ENCODE results near the gene TMEM184B. TPM values are rescaled to one million over a fixed set of nuclear protein-coding genes. Genes with fewer than 3 reads are reported as not detected.

The TMEM184B gene
- total RNA-seq, 1 donor from 2014 or later, result 33.1 TPM

DNA sequence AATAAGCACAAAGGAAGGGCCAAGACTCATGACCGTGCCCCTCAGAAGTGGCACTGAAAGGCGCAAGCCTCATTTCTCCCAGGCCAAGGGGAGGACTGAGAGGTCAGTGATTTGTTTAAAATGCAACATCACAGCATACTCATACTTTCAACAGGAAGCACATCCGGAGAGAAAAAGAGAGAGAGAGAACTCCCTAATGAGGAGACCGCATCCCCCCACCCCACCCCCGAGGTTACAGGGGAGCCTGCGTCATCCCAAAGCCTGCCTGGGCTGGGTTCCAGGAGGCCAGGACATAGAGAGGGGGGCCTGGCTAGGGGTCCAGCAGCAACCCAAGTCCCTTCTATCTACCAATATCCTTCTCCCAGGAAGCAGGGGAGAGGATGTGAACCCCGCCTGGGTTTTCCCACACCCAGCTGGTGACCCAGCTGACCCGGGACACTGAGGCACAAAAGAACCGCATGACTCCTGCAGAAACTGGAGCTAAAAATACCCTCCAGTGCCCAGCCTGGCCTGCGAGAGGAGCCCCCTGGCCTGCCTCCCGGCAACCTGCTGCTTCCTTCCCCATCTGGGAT, 40.7 kb upstream of the TMEM184B start:
- Mint-ChIP-seq H3K4me1 (peaks cover 58% of the 10 kb centered on the region), H3K27me3 (no peaks in the 10 kb centered on the region), H3K4me3 (peak overlapping the region; percentile 92), H3K27ac (peak overlapping the region; percentile 90), H3K9me3 (no peaks in the 10 kb centered on the region), H3K36me3 (ENCODE audit: low read depth) (peaks cover 28% of the 10 kb centered on the region)
- no peak for DNase-seq
- intact Hi-C loops (cut with micrococcal nuclease), result loop anchor here (10.0 kb wide), 1 partner anchor 261 kb away; the partner anchor contains the start of gene DMC1

GRCh38 chr22:38312261-38312800, 39.5 kb upstream of the TMEM184B start:
- Mint-ChIP-seq H3K9me3 (no peaks in the 10 kb centered on the region), H3K4me1 (peaks cover 52% of the 10 kb centered on the region), H3K36me3 (ENCODE audit: low read depth) (peaks cover 28% of the 10 kb centered on the region), H3K27me3 (no peaks in the 10 kb centered on the region), H3K27ac (peak overlapping the region; percentile 25), H3K4me3 (no peak overlapping the region)
- DNase-seq, result no peak
- intact Hi-C loops (cut with micrococcal nuclease), result loop anchor here (10.0 kb wide), 1 partner anchor 262 kb away; the partner anchor contains the start of gene DMC1

DNA sequence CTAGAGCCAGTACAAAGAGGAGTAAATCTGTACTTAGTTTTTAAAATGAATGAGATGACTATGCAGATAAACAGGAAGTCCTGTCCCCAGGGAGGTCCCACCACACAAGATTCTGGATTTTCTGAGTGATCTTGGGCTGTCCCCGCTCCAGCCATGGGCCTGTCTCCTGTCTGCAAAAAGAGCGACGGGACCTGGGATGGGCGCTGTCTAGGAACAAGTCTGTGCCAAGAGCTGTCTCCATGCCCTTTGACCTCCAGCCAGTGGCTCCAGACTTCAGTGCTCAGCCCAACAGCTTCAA, 38.5 kb upstream of the TMEM184B start:
- Mint-ChIP-seq H3K4me1 (peaks cover 56% of the 10 kb centered on the region), H3K27ac (peak overlapping the region; percentile 73), H3K4me3 (no peak overlapping the region), H3K27me3 (no peaks in the 10 kb centered on the region), H3K9me3 (no peaks in the 10 kb centered on the region), H3K36me3 (ENCODE audit: low read depth) (peaks cover 28% of the 10 kb centered on the region)
- DNase-seq, result no peak
- intact Hi-C loops (cut with micrococcal nuclease), result loop anchor here (10.0 kb wide), 1 partner anchor 264 kb away; the partner anchor contains the start of gene DMC1

DNA sequence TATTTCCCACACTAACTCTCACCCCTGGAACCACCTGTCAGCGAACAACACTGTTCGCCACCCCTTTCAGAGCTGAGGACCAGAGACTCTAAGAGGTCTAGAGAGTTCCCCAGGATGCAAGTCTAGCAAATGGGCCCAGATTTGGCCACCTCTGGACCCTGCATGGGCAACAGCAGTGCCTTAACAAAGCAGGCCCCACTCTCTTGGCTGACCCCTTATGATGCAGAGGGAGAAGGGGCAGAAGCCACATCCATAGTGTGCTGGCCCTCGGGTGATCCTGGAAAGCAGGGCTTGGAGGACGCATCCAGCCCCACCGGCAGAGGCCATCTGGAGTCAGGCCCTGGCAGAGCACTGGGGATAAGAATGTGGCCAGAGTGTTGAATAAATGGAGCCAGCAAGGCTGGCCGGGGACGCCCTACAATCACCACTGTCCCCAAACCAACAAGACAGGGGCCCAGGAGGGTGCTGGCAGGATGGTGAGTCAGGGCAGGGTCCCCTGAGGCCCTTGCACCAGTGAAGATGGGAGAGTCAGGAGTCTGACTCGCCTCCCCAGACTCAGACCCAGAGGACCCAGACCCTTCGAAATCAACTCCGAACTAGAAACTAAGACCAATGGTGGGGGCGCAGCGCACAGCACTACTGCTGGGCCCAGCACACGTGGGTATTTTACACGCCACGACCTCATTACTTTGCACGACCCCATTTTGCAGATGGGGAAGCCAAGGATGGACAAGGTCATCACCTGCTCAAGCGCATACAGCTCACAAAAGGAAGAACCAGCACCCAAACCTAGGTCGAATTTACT, 37.9 kb upstream of the TMEM184B start:
- no peak for DNase-seq
- no peaks in the 10 kb centered on the region for H3K27me3 Mint-ChIP-seq
- H3K9me3 Mint-ChIP-seq, result no peaks in the 10 kb centered on the region
- intact Hi-C loops (cut with micrococcal nuclease), result loop anchor here (10.0 kb wide), 1 partner anchor 264 kb away; the partner anchor contains the start of gene DMC1
- peaks cover 57% of the 10 kb centered on the region for H3K4me1 Mint-ChIP-seq
- peak overlapping the region; percentile 72 for H3K27ac Mint-ChIP-seq
- H3K4me3 Mint-ChIP-seq, result no peak overlapping the region
- H3K36me3 Mint-ChIP-seq (ENCODE audit: low read depth), result peaks cover 28% of the 10 kb centered on the region

DNA sequence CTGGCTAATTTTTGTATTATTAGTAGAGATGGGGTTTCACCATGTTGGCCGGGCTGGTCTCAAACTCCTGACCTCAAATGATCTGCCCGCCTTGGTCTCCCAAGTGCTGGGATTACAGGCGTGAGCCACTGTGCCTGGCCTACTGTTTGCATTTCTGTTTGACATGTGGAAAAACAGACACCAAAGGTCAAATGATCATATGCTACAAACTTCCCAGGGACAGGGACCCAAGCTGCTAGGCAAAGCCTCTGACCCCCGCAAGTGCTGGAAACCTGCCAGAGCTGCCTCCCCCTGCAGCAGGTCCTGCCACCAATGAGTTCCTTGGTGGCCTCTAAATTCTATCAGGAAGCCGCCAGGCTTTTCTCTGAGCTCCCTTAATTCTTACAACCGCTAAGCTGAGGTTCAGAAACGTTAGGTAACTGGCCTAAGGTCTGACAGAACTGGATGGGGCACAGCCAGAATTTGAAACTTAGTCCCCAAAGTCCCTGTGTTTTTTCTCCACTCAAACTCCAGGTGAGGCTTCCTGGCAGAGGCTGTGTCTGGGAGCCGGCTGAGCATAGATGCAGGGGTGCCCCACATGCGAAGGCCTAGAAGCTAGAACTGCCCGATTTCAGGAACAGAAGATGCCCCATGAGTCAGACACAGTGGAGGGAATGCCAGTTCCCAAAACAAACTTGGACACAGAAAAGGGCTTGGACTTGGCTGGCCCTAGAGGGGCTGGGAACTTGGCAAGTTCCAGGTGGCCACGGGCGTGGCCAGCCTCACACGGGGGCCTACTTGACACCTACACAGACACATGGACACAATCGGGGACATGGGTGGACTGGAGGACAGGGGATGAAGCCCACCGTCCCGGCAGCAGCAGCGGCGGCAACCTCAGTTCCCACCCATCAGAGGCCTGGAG, 37.1 kb upstream of the TMEM184B start:
- Mint-ChIP-seq H3K36me3 (ENCODE audit: low read depth) (peaks cover 32% of the 10 kb centered on the region), H3K4me3 (no peak overlapping the region), H3K27me3 (no peaks in the 10 kb centered on the region), H3K4me1 (peaks cover 54% of the 10 kb centered on the region), H3K9me3 (no peaks in the 10 kb centered on the region), H3K27ac (no peak overlapping the region)
- DNase-seq, result no peak
- intact Hi-C loops (cut with micrococcal nuclease), result loop anchor here (10.0 kb wide), 1 partner anchor 265 kb away; the partner anchor contains the start of gene DMC1

GRCh38 chr22:38308791-38309498, 36.1 kb upstream of the TMEM184B start:
- intact Hi-C loops (cut with micrococcal nuclease), result no loop called here
- H3K4me1 Mint-ChIP-seq, result peaks cover 45% of the 10 kb centered on the region
- H3K27me3 Mint-ChIP-seq, result no peaks in the 10 kb centered on the region
- H3K27ac Mint-ChIP-seq, result no peak overlapping the region
- no peaks in the 10 kb centered on the region for H3K9me3 Mint-ChIP-seq
- no peak overlapping the region for H3K4me3 Mint-ChIP-seq
- H3K36me3 Mint-ChIP-seq (ENCODE audit: low read depth), result peaks cover 35% of the 10 kb centered on the region
- DNase-seq, result no peak

DNA sequence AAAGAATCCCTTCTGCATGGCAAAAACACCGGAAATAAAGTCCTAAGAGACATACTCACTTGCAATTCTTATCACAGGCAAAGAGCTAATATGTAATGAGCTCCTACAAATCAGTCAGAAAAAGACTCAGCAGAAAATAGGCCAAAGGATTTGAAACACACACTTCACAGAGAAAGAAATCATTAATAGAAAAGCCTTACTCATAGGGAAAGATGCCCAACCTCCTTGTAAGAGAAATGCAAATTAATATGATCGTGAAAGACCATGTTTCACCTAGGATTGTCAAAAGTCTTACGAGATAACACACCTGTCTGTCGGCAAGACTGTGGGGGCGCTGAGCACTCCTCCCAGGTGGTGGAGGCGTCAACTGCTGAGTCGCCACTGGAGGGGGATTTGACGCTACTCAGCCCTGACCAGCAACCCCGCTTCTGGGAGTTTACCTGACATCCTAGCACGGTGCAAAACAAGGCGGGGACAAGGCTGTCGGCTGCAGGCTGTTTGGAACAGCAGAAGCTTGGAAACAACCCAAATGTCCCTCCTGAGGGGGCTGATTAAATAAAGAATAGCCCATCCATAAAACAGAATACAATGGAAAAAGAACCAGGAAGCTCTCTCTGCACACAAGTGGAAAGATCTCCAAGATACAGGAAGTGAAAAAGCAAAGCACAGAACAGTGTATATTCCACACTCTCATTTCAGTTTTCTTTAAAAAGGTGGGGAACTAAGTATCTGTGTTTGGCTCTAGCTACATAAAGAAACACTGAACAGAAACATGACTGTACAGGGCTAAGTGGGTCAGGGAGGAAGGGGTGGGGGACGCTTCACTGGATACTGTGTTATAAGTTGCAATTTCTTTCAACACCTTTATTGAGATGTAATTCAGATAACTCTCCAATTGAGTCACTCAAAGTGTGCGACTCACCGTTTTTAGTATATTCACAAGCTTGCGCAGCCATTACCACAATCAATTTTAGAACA, 33.0 kb upstream of the TMEM184B start:
- Mint-ChIP-seq H3K4me3 (peak overlapping the region; percentile 44), H3K36me3 (ENCODE audit: low read depth) (peaks cover 31% of the 10 kb centered on the region), H3K27me3 (no peaks in the 10 kb centered on the region), H3K4me1 (peaks cover 18% of the 10 kb centered on the region), H3K27ac (peak overlapping the region; percentile 73), H3K9me3 (no peaks in the 10 kb centered on the region)
- intact Hi-C loops (cut with micrococcal nuclease), result no loop called here
- DNase-seq, result peak; percentile 64

- no peaks in the 10 kb centered on the region for H3K27me3 Mint-ChIP-seq
- no peak overlapping the region for H3K4me3 Mint-ChIP-seq
- no peak overlapping the region for H3K27ac Mint-ChIP-seq
- no peak for DNase-seq
- H3K4me1 Mint-ChIP-seq, result peaks cover 15% of the 10 kb centered on the region
- no peaks in the 10 kb centered on the region for H3K9me3 Mint-ChIP-seq
- intact Hi-C loops (cut with micrococcal nuclease), result no loop called here
- peaks cover 35% of the 10 kb centered on the region for H3K36me3 Mint-ChIP-seq (ENCODE audit: low read depth)
Measured at GRCh38 chr22:38304526-38304925, 31.7 kb upstream of the TMEM184B start.

- intact Hi-C loops (cut with micrococcal nuclease), result no loop called here
- H3K9me3 Mint-ChIP-seq, result no peaks in the 10 kb centered on the region
- no peak for DNase-seq
- peaks cover 15% of the 10 kb centered on the region for H3K4me1 Mint-ChIP-seq
- no peaks in the 10 kb centered on the region for H3K27me3 Mint-ChIP-seq
- no peak overlapping the region for H3K4me3 Mint-ChIP-seq
- peaks cover 35% of the 10 kb centered on the region for H3K36me3 Mint-ChIP-seq (ENCODE audit: low read depth)
- no peak overlapping the region for H3K27ac Mint-ChIP-seq
Measured at GRCh38 chr22:38303974-38304373, 31.2 kb upstream of the TMEM184B start.

DNA sequence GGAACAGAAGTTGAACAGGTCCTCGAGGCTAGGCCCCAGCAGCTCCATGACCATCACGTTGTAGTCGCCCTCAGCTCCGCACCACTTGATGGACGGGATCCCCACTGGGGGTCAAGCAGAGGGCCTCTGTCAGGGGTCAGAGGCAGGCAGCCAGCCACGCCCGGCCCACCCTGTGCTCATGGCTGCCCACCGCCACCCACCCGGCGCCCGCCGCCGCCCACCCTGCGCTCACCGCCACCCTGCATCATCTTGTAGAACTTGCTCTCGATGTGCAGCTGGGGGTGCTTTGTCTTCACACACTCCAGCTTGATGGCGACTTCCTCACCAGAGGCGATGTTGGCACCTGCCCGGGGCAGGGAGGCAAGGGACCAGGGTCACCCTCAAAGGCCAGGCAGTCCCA, 30.1 kb upstream of the TMEM184B start:
- Mint-ChIP-seq H3K27ac (no peak overlapping the region), H3K27me3 (no peaks in the 10 kb centered on the region), H3K36me3 (ENCODE audit: low read depth) (peaks cover 39% of the 10 kb centered on the region), H3K9me3 (no peaks in the 10 kb centered on the region), H3K4me3 (no peak overlapping the region), H3K4me1 (peaks cover 15% of the 10 kb centered on the region)
- DNase-seq, result no peak
- intact Hi-C loops (cut with micrococcal nuclease), result no loop called here

- Mint-ChIP-seq H3K36me3 (ENCODE audit: low read depth) (peaks cover 44% of the 10 kb centered on the region), H3K27me3 (no peaks in the 10 kb centered on the region), H3K27ac (no peak overlapping the region), H3K4me3 (no peak overlapping the region), H3K4me1 (peaks cover 7% of the 10 kb centered on the region), H3K9me3 (no peaks in the 10 kb centered on the region)
- DNase-seq, result no peak
- intact Hi-C loops (cut with micrococcal nuclease), result no loop called here
Measured at GRCh38 chr22:38300946-38301345, 28.1 kb upstream of the TMEM184B start.

DNA sequence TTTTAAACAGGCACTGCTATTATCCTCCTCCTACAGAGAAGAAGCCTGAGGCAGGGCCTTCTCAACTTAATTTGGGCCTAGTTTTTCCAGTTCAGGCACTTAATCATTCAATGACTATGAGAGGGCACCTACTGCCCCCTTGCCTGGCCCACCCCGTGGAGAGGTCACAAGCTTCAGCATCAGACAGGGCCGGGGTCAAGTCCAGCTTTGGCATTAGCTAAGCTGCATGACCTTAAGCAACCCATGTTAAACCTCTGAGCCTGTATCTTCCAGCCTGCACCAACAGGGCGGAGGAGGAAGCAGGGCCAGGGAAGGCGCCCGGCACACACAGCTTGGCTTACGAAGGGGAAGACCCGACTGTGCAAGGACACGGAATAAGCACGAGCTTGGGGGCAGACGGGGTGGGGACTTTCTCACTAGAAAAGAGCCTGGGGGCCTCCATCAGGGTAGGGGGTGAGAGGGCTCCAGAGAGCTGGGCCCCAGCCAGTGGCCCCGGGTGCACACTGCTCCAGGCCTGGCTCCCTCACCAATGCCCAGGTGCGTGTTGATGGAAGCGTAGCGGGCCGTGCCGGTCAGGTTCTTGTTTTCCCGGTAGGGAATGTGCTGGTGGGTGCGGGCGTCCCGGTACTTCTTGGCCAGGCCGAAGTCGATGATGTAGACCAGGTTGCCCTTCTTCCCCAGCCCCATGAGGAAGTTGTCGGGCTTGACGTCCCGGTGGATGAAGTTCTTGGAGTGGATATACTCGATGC, 27.6 kb upstream of the TMEM184B start:
- DNase-seq, result no peak
- no peaks in the 10 kb centered on the region for H3K27me3 Mint-ChIP-seq
- no peak overlapping the region for H3K27ac Mint-ChIP-seq
- no peak overlapping the region for H3K4me3 Mint-ChIP-seq
- H3K4me1 Mint-ChIP-seq, result peaks cover 2% of the 10 kb centered on the region
- H3K36me3 Mint-ChIP-seq (ENCODE audit: low read depth), result peaks cover 42% of the 10 kb centered on the region
- H3K9me3 Mint-ChIP-seq, result no peaks in the 10 kb centered on the region
- intact Hi-C loops (cut with micrococcal nuclease), result no loop called here

Data from activated CD4-positive, alpha-beta T cell treated with anti-CD3 and anti-CD28 coated beads, Interleukin-2, amount 10 ng/mL, durations not matched to agents 24 days and 14 days (primary cell).